Hepatocyte (in vitro differentiated cells): Measurements from ENCODE around the gene SDC3. TPM values are rescaled to one million over a fixed set of nuclear protein-coding genes. Genes with fewer than 3 reads are reported as not detected.

Experiments
- DNase-seq: peaks from one replicate; pipeline ENCODE4 v3.0.0-alpha.2; 2016; ENCODE audit warnings: low spot score
- H2AFZ ChIP-seq: fragments of 200-600 bp; sonication (generic); 2 replicates; pipeline ENCODE4 v1.6.0; 2016; ENCODE audit warnings: antibody characterized with exemption, mild to moderate bottlenecking
- H3K27ac ChIP-seq: fragments of 200-600 bp; sonication (generic); 2 replicates; pipeline ENCODE4 v1.5.1; 2016; ENCODE audit warnings: mild to moderate bottlenecking
- H3K27me3 ChIP-seq: fragments of 200-600 bp; sonication (generic); 2 replicates; pipeline ENCODE4 v1.6.1; 2016
- H3K36me3 ChIP-seq: fragments of 200-600 bp; sonication (generic); replicated peaks from 2 replicates; pipeline ENCODE4 v1.5.1; 2016; ENCODE audit warnings: low read depth; ENCODE audit not compliant: insufficient read depth
- H3K4me1 ChIP-seq: fragments of 200-600 bp; sonication (generic); 2 replicates; pipeline ENCODE4 v1.5.1; 2016; ENCODE audit warnings: mild to moderate bottlenecking, moderate library complexity; ENCODE audit not compliant: insufficient read depth
- H3K4me2 ChIP-seq: fragments of 200-600 bp; sonication (generic); 2 replicates; pipeline ENCODE4 v1.6.0; 2016
- H3K4me3 ChIP-seq: fragments of 200-600 bp; sonication (generic); 2 replicates; pipeline ENCODE4 v1.5.1; 2016; ENCODE audit warnings: mild to moderate bottlenecking
- H3K79me2 ChIP-seq: fragments of 200-600 bp; sonication (generic); 2 replicates; pipeline ENCODE4 v1.6.0; 2017; ENCODE audit warnings: mild to moderate bottlenecking
- H3K9me2 ChIP-seq: fragments of 200-600 bp; sonication (generic); replicated peaks from 2 replicates; pipeline ENCODE4 v1.6.0; 2017; ENCODE audit warnings: mild to moderate bottlenecking; ENCODE audit not compliant: insufficient read depth
- H3K9me3 ChIP-seq: fragments of 200-600 bp; sonication (generic); 2 replicates; pipeline ENCODE4 v1.5.1; 2016; ENCODE audit warnings: low read depth, mild to moderate bottlenecking
- H4K20me1 ChIP-seq: fragments of 200-600 bp; sonication (generic); 2 replicates; pipeline ENCODE4 v1.6.0; 2016; ENCODE audit warnings: mild to moderate bottlenecking; ENCODE audit not compliant: insufficient read depth, poor library complexity, severe bottlenecking
- EZH2 ChIP-seq: fragments of 200-600 bp; sonication (generic); IDR thresholded peaks from 2 replicates; pipeline ENCODE4 v1.6.1; 2016; ENCODE audit warnings: antibody characterized with exemption, mild to moderate bottlenecking, borderline replicate concordance
- EZH2phosphoT487 ChIP-seq: fragments of 200-600 bp; sonication (generic); IDR thresholded peaks from one replicate; pipeline ENCODE4 v1.6.1; 2018; ENCODE audit warnings: antibody characterized with exemption, mild to moderate bottlenecking, low read depth, moderate library complexity; ENCODE audit not compliant: unreplicated experiment, severe bottlenecking
- WGBS: methylation state at CpG from one replicate; pipeline ENCODE4 v1.1.6; 2016; ENCODE audit warnings: low lambda C conversion rate; ENCODE audit errors: missing lambda C conversion rate; 5-methylcytosine and 5-hydroxymethylcytosine counted together
- polyA plus RNA-seq: library from polyadenylated mRNA; unstranded; fragments of >200 nt; fragmentation: Nextera tagmentation; extraction: Ambion mirVana; gene quantifications from 2 replicates; pipeline ENCODE4 v1.2.1, GENCODE V29; 2016
- total RNA-seq: library from RNA; depleted of rRNA; stranded (reverse); fragments of >200 nt; gene quantifications from 2 replicates; pipeline ENCODE4 v1.2.3, GENCODE V29; 2014
- TF ChIP-seq, protein P1 (sequence below): fragments of 200-600 bp; sonication (generic); IDR thresholded peaks from 2 replicates; pipeline ENCODE4 v1.5.1; 2016; ENCODE audit warnings: antibody characterized with exemption, mild to moderate bottlenecking; ENCODE audit not compliant: poor library complexity

Gene SDC3
- total and polyA plus RNA-seq, 2 experiments from 2014 or later = 33.5 to 60.0 TPM

DNA sequence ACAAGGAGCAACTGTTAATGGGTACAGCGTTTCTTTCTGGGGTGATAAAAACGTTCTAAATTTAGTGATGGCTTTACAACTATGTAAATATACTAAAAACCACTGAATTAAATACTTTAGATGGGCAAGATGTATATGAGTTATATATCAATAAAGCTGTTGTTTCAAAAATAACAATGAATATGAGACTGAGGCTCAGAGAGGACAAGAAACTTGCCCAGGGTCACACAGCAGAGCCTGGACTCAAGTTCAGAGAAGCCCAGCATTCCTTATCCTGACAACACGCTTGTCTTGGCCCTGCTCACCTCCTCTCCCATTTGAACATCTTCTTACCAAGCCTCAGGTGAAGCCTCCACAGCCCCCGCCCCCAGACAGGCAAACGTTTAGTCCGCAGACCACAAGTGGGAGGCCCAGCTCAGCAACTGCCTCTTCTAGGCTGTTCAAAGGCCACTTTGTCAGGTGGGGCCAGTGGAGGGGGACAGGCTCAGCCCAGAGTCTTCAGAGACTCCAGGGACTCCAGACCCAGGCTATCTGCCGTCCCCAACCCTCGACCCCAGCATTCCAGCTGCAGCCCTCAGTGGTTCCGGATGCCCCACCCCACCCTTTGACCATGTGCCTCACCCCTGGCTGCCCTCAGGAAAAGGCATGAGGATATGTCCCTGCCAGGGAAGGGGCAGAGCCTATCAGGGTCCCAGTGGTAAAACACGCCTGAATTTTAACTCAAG is 17.9 kb downstream of the SDC3 start:
- 55% methylated on average over 10 of the region's 10 CpGs for WGBS
- no peaks in the 10 kb centered on the region for H3K9me2 ChIP-seq
- TF ChIP-seq EZH2 (no peak), EZH2phosphoT487 (no peak)
- TF ChIP-seq, protein P1, sequence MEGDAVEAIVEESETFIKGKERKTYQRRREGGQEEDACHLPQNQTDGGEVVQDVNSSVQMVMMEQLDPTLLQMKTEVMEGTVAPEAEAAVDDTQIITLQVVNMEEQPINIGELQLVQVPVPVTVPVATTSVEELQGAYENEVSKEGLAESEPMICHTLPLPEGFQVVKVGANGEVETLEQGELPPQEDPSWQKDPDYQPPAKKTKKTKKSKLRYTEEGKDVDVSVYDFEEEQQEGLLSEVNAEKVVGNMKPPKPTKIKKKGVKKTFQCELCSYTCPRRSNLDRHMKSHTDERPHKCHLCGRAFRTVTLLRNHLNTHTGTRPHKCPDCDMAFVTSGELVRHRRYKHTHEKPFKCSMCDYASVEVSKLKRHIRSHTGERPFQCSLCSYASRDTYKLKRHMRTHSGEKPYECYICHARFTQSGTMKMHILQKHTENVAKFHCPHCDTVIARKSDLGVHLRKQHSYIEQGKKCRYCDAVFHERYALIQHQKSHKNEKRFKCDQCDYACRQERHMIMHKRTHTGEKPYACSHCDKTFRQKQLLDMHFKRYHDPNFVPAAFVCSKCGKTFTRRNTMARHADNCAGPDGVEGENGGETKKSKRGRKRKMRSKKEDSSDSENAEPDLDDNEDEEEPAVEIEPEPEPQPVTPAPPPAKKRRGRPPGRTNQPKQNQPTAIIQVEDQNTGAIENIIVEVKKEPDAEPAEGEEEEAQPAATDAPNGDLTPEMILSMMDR = no peak
- peaks cover 43% of the 10 kb centered on the region for H3K79me2 ChIP-seq
- no peaks in the 10 kb centered on the region for H3K36me3 ChIP-seq
- no peaks in the 10 kb centered on the region for H4K20me1 ChIP-seq
- peaks cover 41% of the 10 kb centered on the region for H3K4me1 ChIP-seq
- H2AFZ ChIP-seq = no peak overlapping the region
- H3K27ac ChIP-seq = peak overlapping the region; percentile 74
- peak; percentile 68 for DNase-seq
- no peaks in the 10 kb centered on the region for H3K9me3 ChIP-seq
- H3K27me3 ChIP-seq = no peaks in the 10 kb centered on the region
- H3K4me2 ChIP-seq = peak overlapping the region; percentile 45
- no peak overlapping the region for H3K4me3 ChIP-seq

DNA sequence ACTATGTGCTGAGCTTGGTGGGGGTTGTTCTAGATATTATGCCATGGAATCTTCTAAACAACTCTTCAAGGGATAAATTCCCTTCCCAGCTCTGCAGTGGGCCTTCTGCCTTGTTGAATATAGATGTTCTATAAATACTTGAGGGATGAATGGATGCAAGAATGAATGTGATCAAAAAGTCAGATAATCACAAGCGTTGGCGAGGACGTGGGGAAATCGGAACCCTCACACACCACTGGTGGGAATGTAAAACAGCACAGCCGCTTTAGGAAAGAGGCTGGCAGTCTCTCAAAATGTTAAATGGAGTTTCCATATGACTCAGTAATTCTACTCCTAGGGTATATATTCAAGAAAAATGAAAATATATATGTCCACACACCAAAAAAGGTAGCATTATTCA is 19.0 kb downstream of the SDC3 start:
- Histone ChIP-seq H3K79me2 (peaks cover 43% of the 10 kb centered on the region), H3K4me3 (no peak overlapping the region), H4K20me1 (no peaks in the 10 kb centered on the region), H3K36me3 (no peaks in the 10 kb centered on the region), H3K9me3 (no peaks in the 10 kb centered on the region), H3K27ac (no peak overlapping the region), H2AFZ (no peak overlapping the region), H3K4me1 (peaks cover 37% of the 10 kb centered on the region), H3K27me3 (no peaks in the 10 kb centered on the region), H3K9me2 (no peaks in the 10 kb centered on the region), H3K4me2 (no peak overlapping the region)
- TF ChIP-seq EZH2 = no peak
- no peak for DNase-seq
- 95% methylated on average over 5 of the region's 5 CpGs for WGBS

DNA sequence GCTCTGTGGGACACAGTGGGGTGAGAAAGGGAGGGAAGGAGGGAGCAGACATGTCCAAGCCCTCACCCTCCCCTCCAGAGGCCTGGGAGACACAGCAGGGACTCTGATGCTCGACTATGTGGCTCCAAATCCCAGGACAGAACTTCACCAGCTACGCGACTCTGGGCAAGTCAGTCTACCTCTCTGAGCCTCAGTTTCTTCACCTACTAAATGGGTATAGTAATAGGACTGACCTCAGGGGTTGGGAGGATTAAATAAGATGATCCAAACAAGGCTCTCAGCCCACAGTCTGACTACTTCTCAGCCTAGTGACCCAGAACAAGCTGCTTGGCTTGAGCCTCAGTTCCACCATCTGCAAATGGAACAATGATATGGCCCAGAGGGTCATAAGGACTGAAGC is 19.6 kb downstream of the SDC3 start:
- Histone ChIP-seq H3K4me2 (peak overlapping the region; percentile 48), H3K36me3 (no peaks in the 10 kb centered on the region), H3K9me2 (no peaks in the 10 kb centered on the region), H3K79me2 (peaks cover 43% of the 10 kb centered on the region), H3K27ac (peak overlapping the region; percentile 91), H3K9me3 (no peaks in the 10 kb centered on the region), H3K27me3 (no peaks in the 10 kb centered on the region), H4K20me1 (no peaks in the 10 kb centered on the region), H3K4me1 (peaks cover 37% of the 10 kb centered on the region), H2AFZ (no peak overlapping the region), H3K4me3 (no peak overlapping the region)
- DNase-seq = no peak
- TF ChIP-seq EZH2phosphoT487 (no peak), EZH2 (no peak)
- TF ChIP-seq, protein P1 = no peak
- WGBS = 88% methylated on average over 3 of the region's 3 CpGs

DNA sequence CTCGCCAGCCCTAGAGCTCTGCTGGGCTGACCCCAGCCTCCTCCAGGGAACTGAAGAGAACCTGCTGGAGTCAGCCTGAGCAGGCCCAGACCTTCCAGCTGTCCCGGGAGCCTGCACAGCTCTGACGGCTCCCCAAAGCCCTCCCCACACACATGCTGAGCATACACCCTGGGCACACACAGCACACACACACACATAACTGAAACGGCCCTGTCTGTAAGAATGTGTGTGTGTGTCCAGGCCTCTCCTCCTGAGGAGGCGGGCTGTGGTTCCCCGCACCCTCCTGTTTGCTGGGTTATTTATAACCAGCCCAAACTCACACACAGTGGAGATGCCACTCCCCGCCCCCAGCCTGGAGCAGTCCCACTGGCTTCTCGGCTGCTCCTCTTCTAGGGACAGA is 20.2 kb downstream of the SDC3 start:
- TF ChIP-seq EZH2phosphoT487 = no peak
- TF ChIP-seq, protein P1 = no peak
- no peak for TF ChIP-seq EZH2
- Histone ChIP-seq H3K27ac (peak overlapping the region; percentile 91), H3K79me2 (peaks cover 38% of the 10 kb centered on the region), H3K27me3 (no peaks in the 10 kb centered on the region), H3K9me3 (no peaks in the 10 kb centered on the region), H2AFZ (no peak overlapping the region), H3K4me1 (peaks cover 37% of the 10 kb centered on the region), H3K36me3 (no peaks in the 10 kb centered on the region), H4K20me1 (no peaks in the 10 kb centered on the region), H3K9me2 (no peaks in the 10 kb centered on the region), H3K4me2 (peak overlapping the region; percentile 48), H3K4me3 (no peak overlapping the region)
- 20% methylated on average over 8 of the region's 8 CpGs for WGBS
- peak; percentile 82 for DNase-seq
